Stimulated activated effector memory CD8-positive, alpha-beta T cell treated with anti-CD3 and anti-CD28 coated beads, Interleukin-12 subunit alpha, Interleukin-12 subunit beta, amount 100 ng/mL, for 72 hours (primary cell): ENCODE measurements around the gene SPATA4.
"Not testable (repeated sequence)": the region's sequence is repeated elsewhere in the genome, so short reads cannot be mapped to it uniquely, and the experiment has no call there.

Experiments
- ATAC-seq: fragments of 150-1000 bp; cut with Tn5 transposase; 2 replicates; pipeline ENCODE4 v1.10.0; 2021
- DNase-seq, 2 donors: peaks; one replicate each; pipeline ENCODE4 v3.0.0; 2021 to 2022; ENCODE audit warnings: low spot score in 2 of 2
- H3K27ac Mint-ChIP-seq: one replicate; pipeline ENCODE4 v1.8.0; 2022; ENCODE audit warnings: mild to moderate bottlenecking, mixed read lengths
- H3K36me3 Mint-ChIP-seq: one replicate; pipeline ENCODE4 v1.8.0; 2022; ENCODE audit warnings: mild to moderate bottlenecking, mixed read lengths
- H3K4me1 Mint-ChIP-seq: one replicate; pipeline ENCODE4 v1.8.0; 2022; ENCODE audit warnings: mixed read lengths
- H3K4me3 Mint-ChIP-seq: one replicate; pipeline ENCODE4 v1.8.0; 2022; ENCODE audit warnings: mild to moderate bottlenecking, mixed read lengths
- H3K9me3 Mint-ChIP-seq: one replicate; pipeline ENCODE4 v1.8.0; 2022; ENCODE audit warnings: mixed read lengths

The SPATA4 gene

GRCh38 chr4:176195184-176195978 is at the start of gene SPATA4:
TSS of gene SPATA4 (minus strand) at chr4:176195585. CDS start at chr4:176195562, 23 bp downstream.
- H3K36me3 Mint-ChIP-seq = peaks cover 13% of the 10 kb centered on the region

DNA sequence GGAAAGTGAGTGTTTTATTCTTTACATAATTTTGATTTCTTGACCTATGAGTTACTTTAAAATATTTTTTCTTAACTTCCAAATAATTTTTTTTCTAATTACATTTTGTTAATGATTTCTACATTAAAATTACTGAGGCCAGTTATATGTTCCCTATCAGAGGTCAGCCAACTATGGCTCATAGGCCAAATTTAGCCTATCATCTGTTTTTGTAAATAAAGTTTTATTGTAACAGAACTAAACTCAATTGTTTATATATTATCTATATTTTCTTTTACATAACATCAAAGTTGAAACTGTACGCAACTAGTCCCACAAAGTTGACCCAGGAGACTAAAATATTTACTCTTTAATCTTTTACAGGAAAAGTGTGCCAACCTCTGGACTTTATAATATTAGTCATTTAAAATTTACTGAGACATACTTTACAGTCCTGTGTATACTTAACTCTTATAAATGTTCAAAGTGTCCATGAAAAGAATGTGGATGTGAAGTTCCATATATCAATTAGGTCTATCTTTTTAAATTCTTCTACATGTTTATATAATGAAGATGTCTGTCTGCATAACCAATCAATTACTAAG is 47.5 kb upstream of the SPATA4 start:
- no peaks in the 10 kb centered on the region for H3K36me3 Mint-ChIP-seq
- DNase-seq (no peak), ATAC-seq (no peak)
- H3K27ac Mint-ChIP-seq = no peak overlapping the region
- H3K9me3 Mint-ChIP-seq = no peaks in the 10 kb centered on the region
- no peak overlapping the region for H3K4me3 Mint-ChIP-seq
- H3K4me1 Mint-ChIP-seq = no peaks in the 10 kb centered on the region

More at GRCh38 chr4:176195184-176195978, at the start of gene SPATA4:
- peaks cover 18% of the 10 kb centered on the region for H3K4me1 Mint-ChIP-seq
- no peaks in the 10 kb centered on the region for H3K9me3 Mint-ChIP-seq
- peak within 1 kb of the TSS; percentile 93 for H3K27ac Mint-ChIP-seq
- H3K4me3 Mint-ChIP-seq = peak within 1 kb of the TSS; percentile 71
- ATAC-seq (peak; percentile 91), DNase-seq (peak; percentile 81 to 96)

DNA sequence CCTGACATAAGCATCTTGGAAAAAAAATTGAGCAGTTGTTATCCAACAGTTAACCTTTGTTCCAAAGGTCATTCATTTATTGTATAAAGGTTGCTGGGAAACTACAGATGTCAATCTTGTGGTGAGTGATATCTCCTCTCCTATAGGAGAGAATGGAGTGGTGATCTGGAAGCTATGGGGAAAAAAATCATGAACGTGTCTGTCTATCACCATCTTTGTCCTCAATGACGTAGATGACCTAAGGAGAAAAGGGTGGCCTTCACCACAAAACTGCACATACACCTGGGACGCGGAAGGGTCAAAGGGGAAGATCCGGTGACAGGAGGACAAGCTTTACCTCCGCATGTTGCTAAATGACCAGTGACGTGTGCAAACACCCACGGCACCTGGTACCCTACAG is 46.3 kb upstream of the SPATA4 start:
- no peak for DNase-seq
- Mint-ChIP-seq H3K4me3 (no peak overlapping the region), H3K27ac (no peak overlapping the region), H3K36me3 (no peaks in the 10 kb centered on the region), H3K9me3 (no peaks in the 10 kb centered on the region), H3K4me1 (no peaks in the 10 kb centered on the region)
- ATAC-seq = no peak

DNA sequence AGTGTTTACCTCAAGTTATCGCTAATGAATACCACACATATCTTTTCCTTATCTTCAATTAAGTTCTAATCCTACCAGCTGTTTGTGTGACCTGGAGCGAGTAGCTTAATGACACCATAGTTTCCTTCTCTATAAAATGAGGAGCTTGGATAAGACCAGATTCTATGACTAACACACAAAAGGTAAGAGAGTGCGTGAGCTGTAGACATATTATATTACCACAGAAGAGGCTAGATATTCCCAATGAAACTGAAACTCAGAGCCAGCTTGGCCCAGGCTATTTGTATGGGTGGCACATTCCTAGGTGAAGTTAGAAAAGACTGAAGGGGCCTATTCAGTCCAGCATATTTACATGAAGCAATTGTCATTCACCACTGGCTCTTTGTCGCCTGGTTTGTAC is 43.4 kb upstream of the SPATA4 start:
- Mint-ChIP-seq H3K27ac (no peak overlapping the region), H3K36me3 (no peaks in the 10 kb centered on the region), H3K9me3 (no peaks in the 10 kb centered on the region), H3K4me1 (no peaks in the 10 kb centered on the region), H3K4me3 (no peak overlapping the region)
- DNase-seq (no peak), ATAC-seq (no peak)

DNA sequence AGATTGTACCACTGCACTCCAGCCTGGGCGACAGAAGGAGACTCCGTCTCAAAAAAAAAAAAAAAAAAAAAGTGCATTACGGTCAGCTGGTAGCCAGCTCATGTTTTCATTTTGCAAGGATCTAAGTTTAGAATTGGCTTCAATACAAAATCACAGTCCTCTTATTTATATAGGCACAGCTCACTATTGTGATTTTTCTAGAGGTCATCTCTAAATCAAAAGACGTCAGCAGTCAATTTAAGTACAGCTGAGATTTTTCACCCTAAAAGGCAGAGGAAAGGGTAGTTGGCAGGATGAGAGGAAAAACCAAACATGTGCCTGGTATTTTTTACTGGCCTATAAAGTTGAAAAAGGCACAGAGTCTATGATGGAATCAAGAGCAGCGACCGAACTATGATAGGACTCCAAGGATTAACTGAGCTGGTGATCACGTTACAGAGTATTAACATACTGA is 42.8 kb upstream of the SPATA4 start:
- Mint-ChIP-seq H3K36me3 (no peaks in the 10 kb centered on the region), H3K4me1 (no peaks in the 10 kb centered on the region), H3K9me3 (no peaks in the 10 kb centered on the region), H3K4me3 (no peak overlapping the region), H3K27ac (no peak overlapping the region)
- no peak for ATAC-seq
- DNase-seq = no peak

DNA sequence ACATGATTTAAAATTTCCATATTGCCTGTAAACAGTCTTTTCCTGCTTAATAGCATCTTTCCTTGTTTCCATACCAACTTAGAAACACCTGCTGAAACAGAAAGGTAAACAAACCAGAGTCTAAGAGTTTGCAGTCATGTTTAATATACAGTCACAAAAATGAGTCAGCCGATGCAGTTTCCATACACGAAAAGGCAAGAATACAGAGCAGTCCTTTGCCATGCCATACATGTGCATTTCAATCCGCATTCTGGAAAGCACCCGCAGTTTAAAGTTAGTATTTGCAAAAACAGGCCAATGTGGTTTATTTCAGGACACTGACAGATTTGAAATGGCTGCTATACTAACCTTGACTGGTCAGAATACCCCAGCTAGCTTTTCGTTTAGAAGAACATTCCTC is 41.6 kb upstream of the SPATA4 start:
- Mint-ChIP-seq H3K4me1 (no peaks in the 10 kb centered on the region), H3K9me3 (no peaks in the 10 kb centered on the region), H3K27ac (no peak overlapping the region), H3K36me3 (no peaks in the 10 kb centered on the region), H3K4me3 (no peak overlapping the region)
- ATAC-seq = no peak
- DNase-seq = no peak

GRCh38 chr4:176230836-176231235 is 35.5 kb upstream of the SPATA4 start:
- ATAC-seq (no peak), DNase-seq (no peak)
- Mint-ChIP-seq H3K4me1 (no peaks in the 10 kb centered on the region), H3K9me3 (no peaks in the 10 kb centered on the region), H3K27ac (no peak overlapping the region), H3K36me3 (no peaks in the 10 kb centered on the region), H3K4me3 (no peak overlapping the region)

DNA sequence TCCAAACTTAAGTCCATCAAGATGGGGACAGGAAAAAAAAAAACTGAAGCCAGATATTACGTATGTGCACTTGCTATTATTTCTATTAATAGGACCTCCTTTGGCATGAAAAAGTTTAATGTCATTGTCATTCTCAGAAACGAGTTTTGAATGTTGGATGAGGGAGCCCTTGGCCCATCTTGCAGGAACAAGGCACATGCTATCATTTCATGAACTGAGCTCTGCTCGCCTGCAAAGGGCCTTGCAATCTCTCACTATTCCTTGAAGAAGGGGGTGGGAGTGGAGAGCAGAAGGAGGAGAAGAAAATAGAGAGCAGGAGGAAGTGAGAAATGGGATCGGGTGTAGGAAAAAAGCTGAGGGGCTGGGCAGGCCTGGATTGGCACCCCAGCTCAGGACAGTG is 34.3 kb upstream of the SPATA4 start:
- H3K36me3 Mint-ChIP-seq = no peaks in the 10 kb centered on the region
- DNase-seq (no peak), ATAC-seq (no peak)
- no peak overlapping the region for H3K4me3 Mint-ChIP-seq
- no peaks in the 10 kb centered on the region for H3K4me1 Mint-ChIP-seq
- H3K9me3 Mint-ChIP-seq = no peaks in the 10 kb centered on the region
- H3K27ac Mint-ChIP-seq = no peak overlapping the region

DNA sequence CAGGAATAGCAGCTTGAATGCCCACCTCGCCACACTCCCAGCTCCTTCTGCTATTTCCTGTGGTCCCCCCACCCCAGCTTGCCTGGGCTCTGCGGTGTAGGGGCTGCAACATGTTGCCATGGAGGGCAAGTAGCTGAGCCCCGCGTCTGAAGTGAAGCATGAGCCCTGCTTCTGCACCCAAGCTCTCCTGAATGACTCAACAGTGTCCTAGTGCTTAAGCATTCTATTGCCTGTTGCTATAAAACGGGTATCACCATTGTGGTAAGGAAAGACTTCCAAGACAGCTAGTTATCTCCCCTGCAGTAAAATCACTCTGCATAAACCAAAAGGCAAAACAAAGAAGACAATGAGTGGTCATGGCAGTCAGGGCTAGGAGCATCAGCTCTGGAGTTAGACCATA is 31.4 kb upstream of the SPATA4 start:
- no peaks in the 10 kb centered on the region for H3K4me1 Mint-ChIP-seq
- DNase-seq (no peak), ATAC-seq (no peak)
- H3K4me3 Mint-ChIP-seq = no peak overlapping the region
- H3K36me3 Mint-ChIP-seq = no peaks in the 10 kb centered on the region
- no peaks in the 10 kb centered on the region for H3K9me3 Mint-ChIP-seq
- H3K27ac Mint-ChIP-seq = no peak overlapping the region

DNA sequence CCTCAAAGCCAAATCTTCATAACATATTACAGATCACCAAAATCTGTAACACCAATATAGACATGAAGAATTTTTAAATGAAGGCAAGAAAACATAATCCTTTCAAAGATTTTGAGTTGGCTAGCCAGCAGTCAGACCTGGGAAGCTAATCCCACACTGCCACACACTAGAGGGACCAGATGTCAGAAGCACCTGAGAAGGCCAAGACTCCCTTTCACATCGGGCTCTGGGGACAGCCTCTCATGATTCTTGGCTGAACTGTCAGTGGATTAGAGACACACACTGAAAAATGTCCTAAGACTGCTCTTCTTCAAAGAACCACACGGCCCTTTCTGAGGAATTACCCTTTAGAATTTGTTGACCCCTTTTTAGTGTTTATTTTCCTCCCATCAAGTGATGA is 28.2 kb upstream of the SPATA4 start:
- H3K4me3 Mint-ChIP-seq = no peak overlapping the region
- ATAC-seq = no peak
- H3K27ac Mint-ChIP-seq = no peak overlapping the region
- DNase-seq = no peak
- no peaks in the 10 kb centered on the region for H3K9me3 Mint-ChIP-seq
- no peaks in the 10 kb centered on the region for H3K4me1 Mint-ChIP-seq
- H3K36me3 Mint-ChIP-seq = no peaks in the 10 kb centered on the region

- Mint-ChIP-seq H3K27ac (no peak overlapping the region), H3K4me3 (no peak overlapping the region), H3K36me3 (no peaks in the 10 kb centered on the region), H3K4me1 (no peaks in the 10 kb centered on the region), H3K9me3 (no peaks in the 10 kb centered on the region)
- no peak for ATAC-seq
- no peak for DNase-seq
These were observed 26.8 kb upstream of the SPATA4 start for GRCh38 chr4:176222149-176222548.

GRCh38 chr4:176217510-176217909 is 22.1 kb upstream of the SPATA4 start:
- no peak for DNase-seq
- Mint-ChIP-seq H3K4me3 (no peak overlapping the region), H3K36me3 (no peaks in the 10 kb centered on the region), H3K9me3 (no peaks in the 10 kb centered on the region), H3K27ac (no peak overlapping the region), H3K4me1 (no peaks in the 10 kb centered on the region)
- ATAC-seq = no peak

DNA sequence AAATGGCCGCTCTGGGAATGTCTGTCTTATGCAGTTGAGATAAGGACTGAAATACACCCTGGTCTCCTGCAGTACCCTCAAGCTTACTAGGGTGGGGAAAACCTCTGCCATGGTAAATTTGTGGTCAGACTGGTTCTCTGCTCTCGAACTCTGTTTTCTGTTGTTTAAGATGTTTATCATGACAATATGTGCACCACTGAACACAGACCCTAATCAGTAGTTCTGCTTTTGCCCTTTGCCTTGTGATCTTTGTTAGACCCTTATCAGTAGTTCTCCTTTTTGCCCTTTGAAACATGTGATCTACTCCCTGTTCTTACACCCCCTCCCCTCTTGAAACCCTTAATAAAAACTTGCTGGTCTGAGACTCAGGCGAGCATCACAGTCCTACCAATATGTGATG is 17.0 kb upstream of the SPATA4 start:
- not testable (repeated sequence) for H3K9me3 Mint-ChIP-seq, H3K27ac Mint-ChIP-seq, H3K36me3 Mint-ChIP-seq, DNase-seq, H3K4me1 Mint-ChIP-seq, H3K4me3 Mint-ChIP-seq, ATAC-seq

- H3K4me3 Mint-ChIP-seq = no peak overlapping the region
- H3K27ac Mint-ChIP-seq = no peak overlapping the region
- H3K9me3 Mint-ChIP-seq = no peaks in the 10 kb centered on the region
- ATAC-seq (no peak), DNase-seq (no peak)
- no peaks in the 10 kb centered on the region for H3K36me3 Mint-ChIP-seq
- H3K4me1 Mint-ChIP-seq = no peaks in the 10 kb centered on the region
These were observed 15.4 kb upstream of the SPATA4 start for GRCh38 chr4:176210579-176211296.

- no peaks in the 10 kb centered on the region for H3K36me3 Mint-ChIP-seq
- DNase-seq (no peak), ATAC-seq (no peak)
- H3K4me1 Mint-ChIP-seq = no peaks in the 10 kb centered on the region
- H3K27ac Mint-ChIP-seq = no peak overlapping the region
- no peaks in the 10 kb centered on the region for H3K9me3 Mint-ChIP-seq
- no peak overlapping the region for H3K4me3 Mint-ChIP-seq
These were observed 14.7 kb upstream of the SPATA4 start for GRCh38 chr4:176210101-176210500.

DNA sequence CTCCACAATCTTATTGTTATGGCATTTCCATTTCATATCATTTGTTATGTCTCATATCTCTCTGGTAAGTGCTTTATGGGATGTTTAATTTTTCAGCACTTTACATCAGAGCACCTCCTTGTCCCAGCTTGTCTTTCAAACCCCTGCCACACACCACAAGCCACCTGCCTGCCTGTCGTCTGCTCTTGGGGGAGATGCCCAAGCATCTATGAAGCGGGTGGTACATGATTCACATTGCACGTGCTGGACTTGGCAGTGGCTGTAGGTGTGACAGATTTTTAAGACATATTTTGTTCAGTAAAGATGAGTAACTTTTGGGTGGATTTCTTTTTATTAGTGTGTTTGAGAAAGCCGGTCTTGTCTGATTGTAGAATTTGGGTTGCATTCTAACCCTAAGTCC is 14.2 kb upstream of the SPATA4 start:
- Mint-ChIP-seq H3K36me3 (no peaks in the 10 kb centered on the region), H3K4me3 (no peak overlapping the region), H3K9me3 (no peaks in the 10 kb centered on the region), H3K27ac (no peak overlapping the region), H3K4me1 (no peaks in the 10 kb centered on the region)
- ATAC-seq = no peak
- no peak for DNase-seq
